ENCODE results near the gene RPGRIP1.

- TF ChIP-seq BHLHE40 (IDR thresholded peaks at IDR 0.05; ENCODE audit: low read length) (no peak), BACH1 (tag; IDR thresholded peaks at IDR 0.05) (no peak)
Measured at GRCh38 chr14:21268617-21269251, 11.1 kb upstream of the RPGRIP1 start.
